ENCODE data around the gene BCAR3.

DNA sequence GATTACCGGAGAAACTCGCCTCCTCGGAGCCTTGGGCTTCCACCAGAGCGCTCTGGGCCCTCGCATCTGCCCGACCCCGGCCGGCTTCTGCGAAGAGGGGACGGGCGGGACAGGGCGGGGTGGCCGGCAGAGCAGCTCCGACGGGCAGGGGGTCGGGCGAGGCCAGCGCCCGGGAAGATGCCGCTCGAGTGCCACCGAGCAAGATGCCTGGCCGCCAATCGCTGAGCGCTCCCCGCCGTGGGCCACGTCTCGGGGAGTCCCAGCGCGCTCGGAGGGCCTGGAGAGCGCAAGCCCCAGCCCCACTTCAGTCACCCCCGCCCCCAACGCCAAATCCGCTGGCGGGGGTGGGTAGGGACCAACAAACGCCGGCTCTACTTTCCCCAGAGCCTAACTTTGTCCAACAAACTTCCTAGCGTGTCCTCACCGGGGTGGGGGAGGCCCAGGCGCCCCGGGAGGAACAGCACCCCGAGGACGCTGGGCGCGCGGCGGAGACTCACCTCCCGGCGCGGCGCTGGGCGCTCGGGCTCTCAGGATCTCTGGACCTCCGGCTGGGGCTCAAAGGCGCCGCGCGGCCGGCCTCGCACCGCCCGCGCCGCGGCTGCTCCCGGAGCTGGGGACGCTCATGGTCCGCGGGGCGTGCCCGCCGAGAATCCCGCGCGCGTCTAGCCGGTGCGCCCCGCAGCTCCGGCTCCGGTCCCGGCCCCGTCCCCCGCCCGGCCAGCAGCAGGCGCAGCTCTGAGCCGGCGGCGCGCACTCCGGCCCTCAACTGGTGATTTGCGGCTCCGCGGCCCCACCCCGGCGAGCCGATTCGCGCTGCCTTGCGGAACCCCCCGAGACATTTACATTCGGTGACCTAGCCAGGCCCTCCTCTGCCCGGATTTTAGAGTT is at the start of gene BCAR3:
- TF ChIP-seq YY1 (IDR thresholded peaks at IDR 0.05; ENCODE audit: insufficient read depth, insufficient read length) (no peak), ZNF274 (IDR thresholded peaks at IDR 0.05; ENCODE audit: low read depth, low read length) (no peak), SUZ12 (IDR thresholded peaks at IDR 0.05; ENCODE audit: extremely low read depth, insufficient read depth, insufficient read length) (no peak)

All from NT2/D1 (cell line).